HG03378 (cell line): ENCODE results near the gene CSPG4.
"Not testable (repeated sequence)": the region's sequence is repeated elsewhere in the genome, so short reads cannot be mapped to it uniquely, and the experiment has no call there.

Experiments used
- ATAC-seq: cut with Tn5 transposase; IDR thresholded peaks from one replicate; pipeline ENCODE4 v1.9.1; 2021; ENCODE audit warnings: mild to moderate bottlenecking, moderate library complexity; ENCODE audit not compliant: unreplicated experiment

Gene CSPG4

GRCh38 chr15:75689429-75689828 is 23.2 kb downstream of the CSPG4 start:
- not testable (repeated sequence) for ATAC-seq

GRCh38 chr15:75688831-75689230 is 23.8 kb downstream of the CSPG4 start:
- ATAC-seq, result no peak

- no peak for ATAC-seq
Observed at GRCh38 chr15:75688278-75688557, 24.4 kb downstream of the CSPG4 start.

- ATAC-seq, result no peak
Observed at GRCh38 chr15:75687486-75688277, 25.0 kb downstream of the CSPG4 start.

- ATAC-seq, result not testable (repeated sequence)
Observed at GRCh38 chr15:75686212-75686642, 26.4 kb downstream of the CSPG4 start.

- no peak for ATAC-seq
Observed at GRCh38 chr15:75685195-75685594, 27.5 kb downstream of the CSPG4 start.

GRCh38 chr15:75684648-75685047 is 28.0 kb downstream of the CSPG4 start:
- ATAC-seq, result no peak

GRCh38 chr15:75683646-75684312 is 28.9 kb downstream of the CSPG4 start:
- ATAC-seq, result not testable (repeated sequence)

GRCh38 chr15:75682181-75683135 is 30.2 kb downstream of the CSPG4 start:
- no peak for ATAC-seq

- ATAC-seq, result no peak
Observed at GRCh38 chr15:75680007-75680789, 32.5 kb downstream of the CSPG4 start.

- not testable (repeated sequence) for ATAC-seq
Observed at GRCh38 chr15:75678324-75678690, 34.3 kb downstream of the CSPG4 start.

- no peak for ATAC-seq
Observed at GRCh38 chr15:75677465-75678323, 35.0 kb downstream of the CSPG4 start.

- no peak for ATAC-seq
Observed at GRCh38 chr15:75676688-75677464, 35.8 kb downstream of the CSPG4 start.

- no peak for ATAC-seq
Observed at GRCh38 chr15:75675579-75676404, 36.9 kb downstream of the CSPG4 start.

GRCh38 chr15:75674366-75674765 is 38.3 kb downstream of the CSPG4 start:
- no peak for ATAC-seq

GRCh38 chr15:75673426-75674235 is 39.0 kb downstream of the CSPG4 start:
- ATAC-seq, result no peak
